T-helper 1 cell treated with Interleukin-12 subunit alpha and Interleukin-12 subunit beta and Interleukin-4 antibody, amounts not matched to agents 30 μg/mL and 1 μg/mL, for 36 hours (primary cell): Measurements from ENCODE around the gene C2CD4D.
"Not testable (repeated sequence)": the region's sequence is repeated elsewhere in the genome, so short reads cannot be mapped to it uniquely, and the experiment has no call there.

Experiments used
- H3K27ac Mint-ChIP-seq: one replicate; pipeline ENCODE4 v1.8.0; 2021; ENCODE audit warnings: mild to moderate bottlenecking, mixed read lengths
- H3K27me3 Mint-ChIP-seq: one replicate; pipeline ENCODE4 v1.8.0; 2021; ENCODE audit warnings: low read depth, mixed read lengths
- H3K36me3 Mint-ChIP-seq: one replicate; pipeline ENCODE4 v1.8.0; 2021; ENCODE audit warnings: low read depth, mixed read lengths
- H3K4me1 Mint-ChIP-seq: one replicate; pipeline ENCODE4 v1.8.0; 2021; ENCODE audit warnings: low read depth, mixed read lengths
- H3K4me3 Mint-ChIP-seq: one replicate; pipeline ENCODE4 v1.8.0; 2021; ENCODE audit warnings: mild to moderate bottlenecking, moderate library complexity, mixed read lengths
- H3K9me3 Mint-ChIP-seq: one replicate; pipeline ENCODE4 v1.8.0; 2021; ENCODE audit warnings: mixed read lengths

Gene C2CD4D

GRCh38 chr1:151839457-151840403 lies at the start of gene C2CD4D:
Gene C2CD4D, minus strand, starts transcription at chr1:151839820. Its CDS starts 831 bp downstream, at chr1:151838989.
- H3K36me3 Mint-ChIP-seq = peaks cover 2% of the 10 kb centered on the region
- no peaks in the 10 kb centered on the region for H3K9me3 Mint-ChIP-seq
- H3K4me3 Mint-ChIP-seq = peak within 1 kb of the TSS; percentile 78
- H3K4me1 Mint-ChIP-seq = peaks cover 34% of the 10 kb centered on the region
- peak within 1 kb of the TSS; percentile 82 for H3K27ac Mint-ChIP-seq
- H3K27me3 Mint-ChIP-seq = no peaks in the 10 kb centered on the region

DNA sequence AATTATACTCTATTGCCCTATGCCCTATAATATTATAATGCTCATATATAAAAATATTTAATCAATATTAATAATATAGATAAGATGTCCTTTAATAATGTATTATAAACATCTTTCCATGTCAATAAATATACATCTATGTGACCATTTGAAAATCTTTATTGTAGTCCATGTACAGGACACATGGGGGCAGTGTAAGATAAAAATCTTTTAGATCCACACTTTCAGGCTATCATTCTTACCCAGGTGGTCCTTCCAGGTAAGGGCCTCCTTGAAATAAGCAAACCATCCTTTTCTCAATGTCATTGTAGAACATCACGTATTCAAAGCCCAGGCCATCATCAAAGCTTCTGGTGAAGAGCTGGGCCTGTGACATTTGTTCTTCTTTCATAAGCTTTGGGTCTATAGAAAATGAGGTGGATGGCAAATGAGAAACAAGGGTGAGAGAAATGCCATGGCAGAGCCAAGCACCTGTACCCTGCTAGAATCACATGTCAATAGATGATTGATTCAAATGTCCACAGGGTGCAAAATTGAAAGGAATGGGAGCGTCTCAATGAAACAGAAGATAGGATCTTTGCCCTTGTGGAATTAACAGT lies 49.5 kb upstream of the C2CD4D start:
- Mint-ChIP-seq H3K4me3 (no peak overlapping the region), H3K4me1 (peaks cover 17% of the 10 kb centered on the region), H3K27me3 (no peaks in the 10 kb centered on the region), H3K9me3 (no peaks in the 10 kb centered on the region), H3K36me3 (peaks cover 43% of the 10 kb centered on the region), H3K27ac (no peak overlapping the region)

- no peaks in the 10 kb centered on the region for H3K27me3 Mint-ChIP-seq
- H3K4me3 Mint-ChIP-seq = no peak overlapping the region
- H3K4me1 Mint-ChIP-seq = peaks cover 12% of the 10 kb centered on the region
- peaks cover 34% of the 10 kb centered on the region for H3K36me3 Mint-ChIP-seq
- H3K9me3 Mint-ChIP-seq = no peaks in the 10 kb centered on the region
- H3K27ac Mint-ChIP-seq = no peak overlapping the region
Measured at GRCh38 chr1:151887028-151887427, 47.4 kb upstream of the C2CD4D start.

DNA sequence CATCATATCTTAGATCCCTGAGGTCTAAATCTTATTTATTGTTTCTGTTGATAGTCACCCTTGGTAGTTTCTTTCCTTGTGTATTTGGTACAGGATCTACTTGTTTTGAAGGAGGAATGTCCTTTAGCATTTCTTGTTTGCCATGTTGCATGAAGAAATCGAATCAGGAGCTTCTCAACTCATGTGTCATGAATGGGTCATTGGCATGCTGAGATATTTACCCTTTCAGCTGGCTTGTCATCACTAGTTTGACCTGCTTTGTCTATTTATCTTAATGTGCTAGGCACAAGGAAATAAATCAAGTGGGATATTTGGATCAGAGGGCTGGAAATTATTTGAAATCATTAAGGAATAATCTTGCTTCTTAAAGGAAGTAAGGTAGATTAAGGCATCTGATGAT lies 45.9 kb upstream of the C2CD4D start:
- peaks cover 30% of the 10 kb centered on the region for H3K36me3 Mint-ChIP-seq
- no peaks in the 10 kb centered on the region for H3K4me1 Mint-ChIP-seq
- H3K27ac Mint-ChIP-seq = no peak overlapping the region
- H3K27me3 Mint-ChIP-seq = no peaks in the 10 kb centered on the region
- H3K4me3 Mint-ChIP-seq = no peak overlapping the region
- H3K9me3 Mint-ChIP-seq = no peaks in the 10 kb centered on the region

DNA sequence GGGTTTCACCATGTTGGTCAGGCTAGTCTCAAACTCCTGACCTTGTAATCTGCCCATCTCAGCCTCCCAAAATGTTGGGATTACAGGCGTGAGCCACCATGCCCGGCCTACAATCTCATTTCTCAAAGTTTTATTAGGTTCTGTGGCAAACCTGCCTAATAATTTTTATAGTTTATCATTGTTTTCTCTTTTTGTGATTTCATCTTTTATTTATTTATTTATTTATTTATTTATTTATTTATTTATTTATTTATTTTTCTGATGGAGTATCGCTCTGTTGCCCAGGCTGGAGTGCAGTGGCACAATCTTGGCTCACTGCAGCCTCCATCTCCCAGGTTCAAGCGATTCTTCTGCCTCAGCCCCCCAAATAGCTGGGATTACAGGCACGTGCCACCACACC lies 45.3 kb upstream of the C2CD4D start:
- not testable (repeated sequence) for H3K27ac Mint-ChIP-seq, H3K4me3 Mint-ChIP-seq, H3K27me3 Mint-ChIP-seq, H3K4me1 Mint-ChIP-seq, H3K9me3 Mint-ChIP-seq
- peaks cover 30% of the 10 kb centered on the region for H3K36me3 Mint-ChIP-seq

DNA sequence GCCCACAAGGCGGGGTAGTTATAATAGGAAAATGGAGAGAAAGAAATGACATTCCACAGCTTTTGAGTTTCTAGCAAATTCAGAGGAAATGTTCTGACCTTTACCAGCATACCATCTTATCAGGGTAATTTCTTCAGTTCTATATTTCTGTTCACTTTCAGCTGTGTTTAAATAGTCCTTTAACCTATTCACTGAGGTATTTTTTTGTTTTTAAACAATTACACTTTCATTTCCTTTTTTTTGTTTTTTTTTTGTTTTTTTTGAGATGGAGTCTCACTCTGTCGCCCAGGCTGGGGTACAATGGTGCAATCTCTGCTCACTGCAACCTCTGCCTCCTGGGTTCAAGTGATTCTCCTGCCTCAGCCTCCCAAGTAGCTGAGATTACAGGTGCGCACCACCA lies 44.8 kb upstream of the C2CD4D start:
- H3K4me3 Mint-ChIP-seq, H3K27ac Mint-ChIP-seq: not testable (repeated sequence)
- H3K36me3 Mint-ChIP-seq = peaks cover 28% of the 10 kb centered on the region

GRCh38 chr1:151883898-151884297 lies 44.3 kb upstream of the C2CD4D start:
- not testable (repeated sequence) for H3K4me1 Mint-ChIP-seq, H3K9me3 Mint-ChIP-seq, H3K27ac Mint-ChIP-seq, H3K4me3 Mint-ChIP-seq, H3K27me3 Mint-ChIP-seq
- H3K36me3 Mint-ChIP-seq = peaks cover 23% of the 10 kb centered on the region

More for the DNA sequence above, 44.8 kb upstream of the C2CD4D start:
- not testable (repeated sequence) for H3K27me3 Mint-ChIP-seq, H3K9me3 Mint-ChIP-seq, H3K4me1 Mint-ChIP-seq

DNA sequence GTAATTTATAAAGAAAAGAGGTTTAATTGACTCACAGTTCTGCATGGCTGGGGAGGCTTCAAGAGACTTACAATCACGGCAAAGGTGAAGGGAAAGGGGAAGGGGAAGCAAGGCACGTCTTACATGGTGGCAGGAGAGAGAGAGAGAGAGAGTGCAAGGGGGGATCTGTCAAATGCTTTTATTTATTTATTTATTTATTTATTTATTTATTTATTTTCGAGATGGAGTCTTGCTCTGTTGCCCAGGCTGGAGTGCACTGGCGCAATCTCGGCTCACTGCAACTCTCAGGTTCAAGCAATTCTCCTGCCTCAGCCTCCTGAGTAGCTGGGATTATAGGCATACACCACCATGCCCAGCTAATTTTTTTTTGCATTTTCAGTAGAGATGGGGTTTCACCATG lies 43.3 kb upstream of the C2CD4D start:
- H3K36me3 Mint-ChIP-seq = peaks cover 24% of the 10 kb centered on the region
- H3K27ac Mint-ChIP-seq, H3K9me3 Mint-ChIP-seq, H3K4me3 Mint-ChIP-seq, H3K4me1 Mint-ChIP-seq, H3K27me3 Mint-ChIP-seq: not testable (repeated sequence)

- H3K4me1 Mint-ChIP-seq = no peaks in the 10 kb centered on the region
- H3K36me3 Mint-ChIP-seq = peaks cover 24% of the 10 kb centered on the region
- H3K4me3 Mint-ChIP-seq = no peak overlapping the region
- no peaks in the 10 kb centered on the region for H3K9me3 Mint-ChIP-seq
- H3K27ac Mint-ChIP-seq = no peak overlapping the region
- no peaks in the 10 kb centered on the region for H3K27me3 Mint-ChIP-seq
Measured at GRCh38 chr1:151882466-151882865, 42.8 kb upstream of the C2CD4D start.

GRCh38 chr1:151881479-151881878 lies 41.9 kb upstream of the C2CD4D start:
- H3K27ac Mint-ChIP-seq = no peak overlapping the region
- peaks cover 28% of the 10 kb centered on the region for H3K36me3 Mint-ChIP-seq
- no peaks in the 10 kb centered on the region for H3K4me1 Mint-ChIP-seq
- no peaks in the 10 kb centered on the region for H3K9me3 Mint-ChIP-seq
- H3K4me3 Mint-ChIP-seq = no peak overlapping the region
- no peaks in the 10 kb centered on the region for H3K27me3 Mint-ChIP-seq

- H3K4me1 Mint-ChIP-seq = peaks cover 1% of the 10 kb centered on the region
- no peak overlapping the region for H3K4me3 Mint-ChIP-seq
- no peak overlapping the region for H3K27ac Mint-ChIP-seq
- no peaks in the 10 kb centered on the region for H3K9me3 Mint-ChIP-seq
- no peaks in the 10 kb centered on the region for H3K27me3 Mint-ChIP-seq
- peaks cover 25% of the 10 kb centered on the region for H3K36me3 Mint-ChIP-seq
Measured at GRCh38 chr1:151875419-151876097, 35.9 kb upstream of the C2CD4D start.

DNA sequence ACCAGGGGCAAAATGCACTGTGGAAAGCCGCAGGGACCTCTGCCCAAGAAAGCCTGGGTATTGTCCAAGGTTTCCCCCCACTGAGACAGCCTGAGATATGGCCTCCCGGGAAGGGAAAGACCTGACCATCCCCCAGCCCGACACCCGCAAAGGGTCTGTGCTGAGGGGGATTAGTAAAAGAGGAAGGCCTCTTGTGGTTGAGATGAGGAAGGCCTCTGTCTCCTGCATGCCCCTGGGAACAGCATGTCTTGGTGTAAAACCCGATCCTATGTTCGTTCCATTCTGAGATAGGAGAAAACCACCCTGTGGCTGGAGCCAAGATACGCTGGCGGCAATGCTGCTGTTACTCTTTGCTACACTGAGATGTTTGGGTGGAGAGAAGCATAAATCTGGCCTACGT lies 33.2 kb upstream of the C2CD4D start:
- not testable (repeated sequence) for H3K4me3 Mint-ChIP-seq
- peaks cover 21% of the 10 kb centered on the region for H3K36me3 Mint-ChIP-seq

DNA sequence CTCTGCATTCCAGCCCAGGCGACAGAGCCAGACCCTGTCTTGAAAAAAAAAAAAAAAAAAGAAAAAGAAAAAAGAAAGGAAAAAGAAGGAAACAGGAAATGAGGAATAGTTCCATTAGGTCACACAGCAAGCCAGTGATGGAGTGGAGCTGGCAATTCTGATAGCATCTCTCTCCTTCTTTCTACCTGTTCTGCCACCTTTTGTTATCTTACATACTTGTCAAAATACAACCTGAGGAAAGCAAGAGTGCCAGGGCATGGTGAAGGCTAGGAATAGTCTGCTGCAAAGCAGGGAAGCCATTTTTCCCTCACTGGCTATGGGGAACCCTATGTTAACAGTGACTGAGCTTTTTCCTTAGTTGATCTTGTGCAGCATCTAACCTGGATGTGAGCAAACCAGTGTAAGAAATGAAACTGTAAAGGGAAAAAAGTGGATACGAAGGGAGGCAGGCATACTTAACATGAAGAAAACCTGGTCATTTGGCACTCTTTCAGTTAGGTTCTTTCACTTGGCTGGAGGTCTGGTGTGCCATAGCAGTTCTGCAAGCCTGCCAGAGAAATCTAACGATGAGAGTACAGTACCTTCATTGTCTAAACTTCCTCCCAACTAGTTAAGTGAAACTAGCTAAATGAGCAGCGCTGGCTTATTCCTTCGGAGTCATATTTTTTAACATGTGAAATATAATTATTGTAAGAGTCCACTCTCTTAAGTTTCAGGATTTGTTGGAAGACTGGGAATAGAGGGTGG lies 31.8 kb upstream of the C2CD4D start:
- H3K36me3 Mint-ChIP-seq = peaks cover 14% of the 10 kb centered on the region
- no peak overlapping the region for H3K4me3 Mint-ChIP-seq
- no peaks in the 10 kb centered on the region for H3K9me3 Mint-ChIP-seq
- no peak overlapping the region for H3K27ac Mint-ChIP-seq
- peaks cover 6% of the 10 kb centered on the region for H3K27me3 Mint-ChIP-seq
- peaks cover 1% of the 10 kb centered on the region for H3K4me1 Mint-ChIP-seq

More for the DNA sequence above, 33.2 kb upstream of the C2CD4D start:
- H3K27ac Mint-ChIP-seq, H3K9me3 Mint-ChIP-seq, H3K27me3 Mint-ChIP-seq, H3K4me1 Mint-ChIP-seq: not testable (repeated sequence)

GRCh38 chr1:151868486-151868885 lies 28.9 kb upstream of the C2CD4D start:
- Mint-ChIP-seq H3K4me1 (no peaks in the 10 kb centered on the region), H3K36me3 (peaks cover 4% of the 10 kb centered on the region), H3K27me3 (peaks cover 6% of the 10 kb centered on the region), H3K9me3 (no peaks in the 10 kb centered on the region), H3K27ac (no peak overlapping the region), H3K4me3 (no peak overlapping the region)
